ENCODE results near the gene KPNA4.

KPNA4 gene

GRCh38 chr3:160448845-160449635 is 116.3 kb downstream of the KPNA4 start:
- Histone ChIP-seq H3K9ac (ENCODE audit: low read length) (peak overlapping the region; percentile 93), H3K27me3 (ENCODE audit: control insufficient read depth, insufficient read depth, low read length) (no peaks in the 10 kb centered on the region), H3K4me3 (ENCODE audit: low read length) (peak overlapping the region; percentile 98), H3K36me3 (ENCODE audit: control insufficient read depth, low read depth, low read length) (peaks cover 25% of the 10 kb centered on the region), H3K27ac (ENCODE audit: low read length) (peak overlapping the region; percentile 79), H3K9me3 (ENCODE audit: control insufficient read depth, low read depth, low read length) (no peaks in the 10 kb centered on the region), H3K4me1 (ENCODE audit: control insufficient read depth, low read depth, low read length) (peaks cover 25% of the 10 kb centered on the region)

GRCh38 chr3:160447544-160447943 is 117.8 kb downstream of the KPNA4 start:
- H3K36me3 ChIP-seq (ENCODE audit: control insufficient read depth, low read depth, low read length) = peaks cover 25% of the 10 kb centered on the region
- peak overlapping the region; percentile 93 for H3K9ac ChIP-seq (ENCODE audit: low read length)
- H3K27me3 ChIP-seq (ENCODE audit: control insufficient read depth, insufficient read depth, low read length) = no peaks in the 10 kb centered on the region
- no peaks in the 10 kb centered on the region for H3K9me3 ChIP-seq (ENCODE audit: control insufficient read depth, low read depth, low read length)
- H3K4me1 ChIP-seq (ENCODE audit: control insufficient read depth, low read depth, low read length) = peaks cover 25% of the 10 kb centered on the region
- no peak overlapping the region for H3K27ac ChIP-seq (ENCODE audit: low read length)
- H3K4me3 ChIP-seq (ENCODE audit: low read length) = peak overlapping the region; percentile 98

- Histone ChIP-seq H3K9me3 (ENCODE audit: control insufficient read depth, low read depth, low read length) (no peaks in the 10 kb centered on the region), H3K4me3 (ENCODE audit: low read length) (peak overlapping the region; percentile 98), H3K27ac (ENCODE audit: low read length) (no peak overlapping the region), H3K9ac (ENCODE audit: low read length) (no peak overlapping the region), H3K27me3 (ENCODE audit: control insufficient read depth, insufficient read depth, low read length) (no peaks in the 10 kb centered on the region), H3K36me3 (ENCODE audit: control insufficient read depth, low read depth, low read length) (peaks cover 25% of the 10 kb centered on the region), H3K4me1 (ENCODE audit: control insufficient read depth, low read depth, low read length) (peaks cover 25% of the 10 kb centered on the region)
Measured at GRCh38 chr3:160446522-160447056, 118.8 kb downstream of the KPNA4 start.

- Histone ChIP-seq H3K27me3 (ENCODE audit: control insufficient read depth, insufficient read depth, low read length) (no peaks in the 10 kb centered on the region), H3K36me3 (ENCODE audit: control insufficient read depth, low read depth, low read length) (peaks cover 29% of the 10 kb centered on the region), H3K4me1 (ENCODE audit: control insufficient read depth, low read depth, low read length) (peaks cover 21% of the 10 kb centered on the region), H3K9ac (ENCODE audit: low read length) (no peak overlapping the region), H3K27ac (ENCODE audit: low read length) (no peak overlapping the region), H3K4me3 (ENCODE audit: low read length) (no peak overlapping the region), H3K9me3 (ENCODE audit: control insufficient read depth, low read depth, low read length) (no peaks in the 10 kb centered on the region)
Measured at GRCh38 chr3:160445854-160446253, 119.5 kb downstream of the KPNA4 start.
